Neutrophil (primary cell): ENCODE measurements around the gene PCNX4.

Source experiments
- H3K27ac ChIP-seq: fragments of 200-600 bp; sonication (generic); 2 replicates; pipeline ENCODE4 v1.5.1; 2016; ENCODE audit warnings: mild to moderate bottlenecking, moderate library complexity
- H3K27me3 ChIP-seq: fragments of 200-600 bp; sonication (generic); 2 replicates; pipeline ENCODE4 v1.6.0; 2016; ENCODE audit warnings: mild to moderate bottlenecking
- H3K36me3 ChIP-seq: fragments of 200-600 bp; sonication (generic); 2 replicates; pipeline ENCODE4 v1.5.1; 2017
- H3K4me1 ChIP-seq, 2 experiments: fragments of 200-600 bp in 1 of 2; sonication (generic) in 1 of 2; 1 replicate in 1 of 2; 2 replicates in 1 of 2; pipeline versions ENCODE4 v1.5.1 to v1.6.1; 2013 to 2016; ENCODE audit warnings: low read depth in 1 of 2, low read length in 1 of 2, mild to moderate bottlenecking in 1 of 2, moderate library complexity in 1 of 2; ENCODE audit not compliant: control insufficient read depth in 1 of 2, insufficient read depth in 1 of 2
- H3K4me3 ChIP-seq, 2 experiments: fragments of 200-600 bp in 1 of 2; sonication (generic) in 1 of 2; 1 replicate in 1 of 2; 2 replicates in 1 of 2; pipeline ENCODE4 v1.5.1; 2013 to 2016; ENCODE audit warnings: low read depth in 1 of 2, low read length in 1 of 2, mild to moderate bottlenecking in 1 of 2, moderate library complexity in 1 of 2
- H3K9me3 ChIP-seq: fragments of 200-600 bp; sonication (generic); 2 replicates; pipeline ENCODE4 v1.5.1; 2016
- TF ChIP-seq, protein P1 (sequence below): fragments of 200-600 bp; sonication (generic); IDR thresholded peaks from 2 replicates; pipeline ENCODE4 v1.5.1; 2016; ENCODE audit warnings: antibody characterized with exemption

Gene PCNX4

DNA sequence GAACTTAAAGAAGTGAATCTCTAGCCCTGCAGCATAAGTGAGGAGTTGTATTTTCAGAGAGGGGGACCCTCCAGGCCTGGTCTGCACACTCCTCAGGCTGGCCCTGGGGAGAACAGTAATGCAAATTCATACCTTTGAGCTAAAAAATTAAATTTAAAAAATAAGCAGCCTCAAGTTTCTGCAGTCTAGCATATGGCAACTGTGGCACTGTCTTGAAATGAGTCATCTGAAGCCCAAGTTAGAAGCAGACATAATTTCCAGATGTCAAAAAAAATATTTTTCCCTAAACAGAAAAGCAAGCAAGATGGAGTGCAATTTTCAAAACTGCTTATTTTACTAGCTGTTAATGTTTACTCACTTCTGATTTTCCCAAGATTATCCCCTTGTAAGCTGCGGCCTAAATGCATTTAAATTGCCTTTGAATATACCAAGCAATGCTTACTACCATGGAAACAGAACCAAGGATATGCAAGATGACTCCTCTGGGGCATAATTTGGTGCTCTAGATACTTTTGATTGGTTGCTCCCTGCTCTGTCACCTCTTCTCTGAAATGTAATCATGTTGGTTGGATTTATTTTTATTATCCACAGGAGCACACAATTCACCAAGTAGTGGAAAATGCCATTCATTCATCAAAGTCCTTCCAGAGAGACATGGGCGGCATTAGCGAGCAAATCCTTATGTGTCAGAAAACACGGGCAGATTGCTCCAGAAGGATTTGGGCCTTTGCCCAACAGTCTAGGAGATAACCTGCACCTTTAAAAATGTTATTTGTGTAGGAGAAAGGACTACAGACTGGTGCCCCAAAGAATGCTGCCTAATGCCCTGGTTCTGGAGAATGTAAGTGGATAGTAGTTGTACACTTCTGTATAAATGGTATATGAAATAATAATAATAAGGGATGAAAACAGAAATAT, 98.5 kb downstream of the PCNX4 start:
- H3K36me3 ChIP-seq, result no peaks in the 10 kb centered on the region
- no peaks in the 10 kb centered on the region for H3K27me3 ChIP-seq
- H3K4me3 ChIP-seq, result no peak overlapping the region
- no peak overlapping the region for H3K27ac ChIP-seq
- no peaks in the 10 kb centered on the region for H3K9me3 ChIP-seq
- H3K4me1 ChIP-seq, result no peaks in the 10 kb centered on the region
- TF ChIP-seq, protein P1, sequence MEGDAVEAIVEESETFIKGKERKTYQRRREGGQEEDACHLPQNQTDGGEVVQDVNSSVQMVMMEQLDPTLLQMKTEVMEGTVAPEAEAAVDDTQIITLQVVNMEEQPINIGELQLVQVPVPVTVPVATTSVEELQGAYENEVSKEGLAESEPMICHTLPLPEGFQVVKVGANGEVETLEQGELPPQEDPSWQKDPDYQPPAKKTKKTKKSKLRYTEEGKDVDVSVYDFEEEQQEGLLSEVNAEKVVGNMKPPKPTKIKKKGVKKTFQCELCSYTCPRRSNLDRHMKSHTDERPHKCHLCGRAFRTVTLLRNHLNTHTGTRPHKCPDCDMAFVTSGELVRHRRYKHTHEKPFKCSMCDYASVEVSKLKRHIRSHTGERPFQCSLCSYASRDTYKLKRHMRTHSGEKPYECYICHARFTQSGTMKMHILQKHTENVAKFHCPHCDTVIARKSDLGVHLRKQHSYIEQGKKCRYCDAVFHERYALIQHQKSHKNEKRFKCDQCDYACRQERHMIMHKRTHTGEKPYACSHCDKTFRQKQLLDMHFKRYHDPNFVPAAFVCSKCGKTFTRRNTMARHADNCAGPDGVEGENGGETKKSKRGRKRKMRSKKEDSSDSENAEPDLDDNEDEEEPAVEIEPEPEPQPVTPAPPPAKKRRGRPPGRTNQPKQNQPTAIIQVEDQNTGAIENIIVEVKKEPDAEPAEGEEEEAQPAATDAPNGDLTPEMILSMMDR, result no peak

DNA sequence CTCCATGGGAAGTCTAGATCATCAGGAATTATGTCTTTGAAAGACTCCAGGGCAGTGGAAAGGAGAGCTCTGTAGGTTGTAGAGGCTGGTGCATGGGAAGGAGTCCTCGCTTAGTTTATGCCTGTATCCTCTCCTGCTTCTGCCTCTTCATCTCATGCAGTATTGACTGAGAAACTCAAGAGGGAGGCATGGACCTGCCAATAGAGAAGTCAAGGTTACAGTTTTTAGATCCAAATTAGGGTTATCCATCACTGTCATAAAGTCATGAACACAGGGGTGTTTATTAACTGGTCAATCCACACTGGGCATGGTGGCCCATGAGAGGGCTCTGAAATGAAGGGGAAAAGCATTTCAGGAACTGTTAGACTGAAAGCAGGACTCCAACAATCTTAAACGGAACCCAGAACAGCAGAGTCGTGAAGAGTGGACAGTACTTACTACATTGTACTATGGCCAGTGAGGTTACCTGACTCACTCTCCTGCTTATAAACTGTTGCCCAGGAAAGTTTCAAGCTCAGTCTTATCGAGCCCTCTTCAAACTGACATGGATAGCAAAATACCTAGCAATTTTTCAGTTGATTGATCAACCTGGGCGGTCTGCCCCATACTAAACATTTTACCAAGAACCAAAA, 103.6 kb downstream of the PCNX4 start:
- TF ChIP-seq, protein P1, result no peak
- Histone ChIP-seq H3K4me3 (no peak overlapping the region), H3K27ac (no peak overlapping the region), H3K9me3 (no peaks in the 10 kb centered on the region), H3K36me3 (no peaks in the 10 kb centered on the region), H3K27me3 (no peaks in the 10 kb centered on the region), H3K4me1 (peaks cover 0 to 14% of the 10 kb centered on the region in 2 experiments)

DNA sequence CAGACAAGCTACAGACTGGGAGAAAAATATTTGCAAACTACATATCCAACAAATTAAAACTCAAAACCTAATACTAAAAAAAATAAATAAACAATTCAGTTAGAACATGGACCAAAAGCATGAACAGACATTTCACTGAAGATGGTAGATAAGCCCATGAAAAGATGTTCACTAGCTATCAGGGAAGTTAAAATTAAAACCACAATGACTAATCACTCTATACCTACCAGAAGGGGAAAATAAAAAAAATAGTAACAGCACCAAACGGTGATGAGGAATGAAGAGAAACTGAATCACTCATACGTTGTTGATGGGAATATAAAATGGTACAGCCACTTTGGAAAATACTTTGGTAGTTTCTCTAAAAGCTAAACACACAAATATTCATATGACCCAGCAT, 104.6 kb downstream of the PCNX4 start:
- H3K27me3 ChIP-seq, result no peaks in the 10 kb centered on the region
- peaks cover 0 to 14% of the 10 kb centered on the region in 2 experiments for H3K4me1 ChIP-seq
- H3K9me3 ChIP-seq, result no peaks in the 10 kb centered on the region
- H3K36me3 ChIP-seq, result no peaks in the 10 kb centered on the region
- H3K27ac ChIP-seq, result no peak overlapping the region
- no peak overlapping the region for H3K4me3 ChIP-seq
- TF ChIP-seq, protein P1, result no peak

DNA sequence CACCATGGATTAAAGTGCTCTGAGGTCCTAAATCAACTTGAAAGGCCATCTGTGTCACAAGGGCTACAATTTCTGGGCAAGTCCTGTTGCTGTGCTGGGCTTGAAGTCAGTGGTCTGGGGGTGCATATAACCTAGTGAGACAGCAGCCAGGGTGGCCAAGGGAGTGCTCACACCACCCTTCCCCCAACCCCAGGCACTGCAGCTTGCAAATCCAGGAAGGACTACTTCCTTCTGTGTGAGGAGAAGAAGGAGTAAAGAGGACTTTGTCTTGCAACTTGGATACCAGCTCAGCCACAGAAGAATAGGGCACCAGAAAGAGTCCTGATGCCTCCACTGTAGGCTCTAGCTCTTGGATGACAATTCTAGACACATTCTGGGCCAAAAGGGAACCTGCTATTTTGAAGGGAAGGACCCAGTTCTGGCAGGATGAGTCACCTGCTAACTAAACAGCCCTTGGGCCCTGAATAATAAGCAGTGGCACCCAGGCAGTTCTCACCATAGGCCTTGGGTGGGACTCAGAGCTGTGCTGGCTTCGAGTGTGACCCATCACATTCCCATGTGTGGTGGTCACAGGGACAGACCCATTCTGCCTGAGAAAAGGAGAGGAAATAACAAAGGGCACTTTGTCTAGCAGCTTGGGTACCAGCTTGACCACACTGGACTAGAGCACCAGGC, 106.0 kb downstream of the PCNX4 start:
- no peak overlapping the region for H3K27ac ChIP-seq
- no peaks in the 10 kb centered on the region for H3K9me3 ChIP-seq
- H3K4me3 ChIP-seq, result no peak overlapping the region
- H3K4me1 ChIP-seq, result peaks cover 0 to 14% of the 10 kb centered on the region in 2 experiments
- TF ChIP-seq, protein P1, result no peak
- no peaks in the 10 kb centered on the region for H3K27me3 ChIP-seq
- H3K36me3 ChIP-seq, result no peaks in the 10 kb centered on the region

DNA sequence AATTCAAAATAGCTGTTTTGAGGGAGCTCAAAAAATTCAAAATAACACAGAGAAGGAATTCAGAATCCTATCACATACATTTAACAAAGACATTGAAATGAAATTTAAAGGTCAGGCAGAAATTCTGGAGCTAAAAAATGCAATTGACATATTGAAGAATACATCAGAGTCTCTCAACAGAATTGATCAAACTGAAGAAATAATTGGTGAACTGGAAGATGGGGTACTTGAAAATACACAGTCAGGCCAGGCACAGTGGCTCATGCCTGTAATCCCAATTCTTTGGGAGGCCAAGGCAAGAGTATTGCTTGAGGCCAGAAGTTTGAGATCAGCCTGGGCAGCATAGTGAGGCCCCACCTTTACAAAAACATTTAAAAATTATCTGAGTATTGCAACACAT, 107.6 kb downstream of the PCNX4 start:
- H3K9me3 ChIP-seq, result no peaks in the 10 kb centered on the region
- no peak overlapping the region for H3K4me3 ChIP-seq
- H3K27ac ChIP-seq, result no peak overlapping the region
- no peaks in the 10 kb centered on the region for H3K36me3 ChIP-seq
- TF ChIP-seq, protein P1, result no peak
- peaks cover 4 to 20% of the 10 kb centered on the region in 2 experiments for H3K4me1 ChIP-seq
- no peaks in the 10 kb centered on the region for H3K27me3 ChIP-seq
